HG02852 (cell line): Measurements from ENCODE around the gene CDK14.
"Not testable (repeated sequence)": the region's sequence is repeated elsewhere in the genome, so short reads cannot be mapped to it uniquely, and the experiment has no call there.

Source experiments
- ATAC-seq: cut with Tn5 transposase; IDR thresholded peaks from one replicate; pipeline ENCODE4 v1.9.1; 2021; ENCODE audit warnings: mild to moderate bottlenecking, moderate library complexity; ENCODE audit not compliant: unreplicated experiment

The CDK14 gene

GRCh38 chr7:90629297-90629918, 33.3 kb downstream of the CDK14 start:
- ATAC-seq: peak; percentile 75

GRCh38 chr7:90631502-90631901, 35.4 kb downstream of the CDK14 start:
- ATAC-seq: no peak

- not testable (repeated sequence) for ATAC-seq
Observed at GRCh38 chr7:90639683-90640082, 43.6 kb downstream of the CDK14 start.

GRCh38 chr7:90642978-90643377, 46.9 kb downstream of the CDK14 start:
- no peak for ATAC-seq

GRCh38 chr7:90645784-90646183, 49.7 kb downstream of the CDK14 start:
- ATAC-seq: no peak

GRCh38 chr7:90648107-90648506, 52.0 kb downstream of the CDK14 start:
- ATAC-seq: no peak

- ATAC-seq: no peak
Observed at GRCh38 chr7:90648834-90649233, 52.7 kb downstream of the CDK14 start.

- no peak for ATAC-seq
Observed at GRCh38 chr7:90654718-90655427, 58.8 kb downstream of the CDK14 start.

- peak; percentile 58 for ATAC-seq
Observed at GRCh38 chr7:90655566-90655965, 59.4 kb downstream of the CDK14 start.

GRCh38 chr7:90657481-90657880, 61.4 kb downstream of the CDK14 start:
- ATAC-seq: no peak

GRCh38 chr7:90660100-90660499, 64.0 kb downstream of the CDK14 start:
- ATAC-seq: no peak

GRCh38 chr7:90660819-90661218, 64.7 kb downstream of the CDK14 start:
- ATAC-seq: peak; percentile 53

GRCh38 chr7:90661290-90662151, 65.4 kb downstream of the CDK14 start:
- peak; percentile 18 for ATAC-seq

- no peak for ATAC-seq
Observed at GRCh38 chr7:90663176-90663575, 67.1 kb downstream of the CDK14 start.

- ATAC-seq: no peak
Observed at GRCh38 chr7:90666186-90666585, 70.1 kb downstream of the CDK14 start.

GRCh38 chr7:90668992-90669391, 72.9 kb downstream of the CDK14 start:
- ATAC-seq: no peak

GRCh38 chr7:90669492-90669891, 73.4 kb downstream of the CDK14 start:
- ATAC-seq: peak; percentile 83

- ATAC-seq: no peak
Observed at GRCh38 chr7:90671571-90671970, 75.5 kb downstream of the CDK14 start.

- no peak for ATAC-seq
Observed at GRCh38 chr7:90672210-90672609, 76.1 kb downstream of the CDK14 start.

GRCh38 chr7:90674625-90675024, 78.5 kb downstream of the CDK14 start:
- no peak for ATAC-seq

GRCh38 chr7:90675982-90676381, 79.9 kb downstream of the CDK14 start:
- ATAC-seq: no peak
